Stimulated activated CD8-positive, alpha-beta memory T cell treated with anti-CD3 and anti-CD28 coated beads, Interleukin-4, amount 100 ng/mL, for 1 hour (primary cell): ENCODE data around the gene THBD.

Experiments
- DNase-seq, 2 donors: peaks; one replicate each; pipeline ENCODE4 v3.0.0-alpha.2; 2020; ENCODE audit warnings: low read depth in 2 of 2, low spot score in 1 of 2

The THBD gene

GRCh38 chr20:23049201-23050075 is at the start of gene THBD:
TSS of gene THBD (minus strand) at chr20:23049672. CDS start at chr20:23049504, 168 bp downstream.
- DNase-seq: no peak

GRCh38 chr20:23097636-23098580 is 48.4 kb upstream of the THBD start:
- no peak for DNase-seq

- no peak for DNase-seq
Observed at GRCh38 chr20:23096986-23097520, 47.6 kb upstream of the THBD start.

- no peak for DNase-seq
Observed at GRCh38 chr20:23096097-23096496, 46.6 kb upstream of the THBD start.

- no peak for DNase-seq
Observed at GRCh38 chr20:23095499-23095898, 46.0 kb upstream of the THBD start.

GRCh38 chr20:23094927-23095326 is 45.5 kb upstream of the THBD start:
- no peak for DNase-seq

- no peak for DNase-seq
Observed at GRCh38 chr20:23094213-23094896, 44.9 kb upstream of the THBD start.

GRCh38 chr20:23093613-23094012 is 44.1 kb upstream of the THBD start:
- no peak for DNase-seq

GRCh38 chr20:23092861-23093495 is 43.5 kb upstream of the THBD start:
- no peak for DNase-seq

GRCh38 chr20:23092384-23092756 is 42.9 kb upstream of the THBD start:
- DNase-seq: no peak

- DNase-seq: no peak
Observed at GRCh38 chr20:23091721-23092383, 42.4 kb upstream of the THBD start.

- no peak for DNase-seq
Observed at GRCh38 chr20:23090878-23091277, 41.4 kb upstream of the THBD start.

- DNase-seq: no peak
Observed at GRCh38 chr20:23090147-23090546, 40.7 kb upstream of the THBD start.

GRCh38 chr20:23088866-23089265 is 39.4 kb upstream of the THBD start:
- no peak for DNase-seq

- no peak for DNase-seq
Observed at GRCh38 chr20:23087587-23088251, 38.2 kb upstream of the THBD start.

- no peak for DNase-seq
Observed at GRCh38 chr20:23086931-23087411, 37.5 kb upstream of the THBD start.

- DNase-seq: no peak
Observed at GRCh38 chr20:23086056-23086566, 36.6 kb upstream of the THBD start, which contains the start of gene CD93. TSS of gene CD93 (minus strand) at chr20:23086324. CDS start at chr20:23086192, 132 bp downstream.

GRCh38 chr20:23085436-23086055 is 36.1 kb upstream of the THBD start:
- no peak for DNase-seq
